Loucy (cell line): ENCODE measurements around the gene WDPCP.
"Not testable (repeated sequence)": the region's sequence is repeated elsewhere in the genome, so short reads cannot be mapped to it uniquely, and the experiment has no call there.

Experiments used
- CTCF ChIP-seq: fragments of 200-600 bp; sonication (generic); conservative IDR thresholded peaks from 2 replicates; pipeline ENCODE4 v1.5.1; 2014; ENCODE audit warnings: mild to moderate bottlenecking, antibody characterized with exemption, low read length
- EZH2phosphoT487 ChIP-seq: fragments of 200-600 bp; IDR thresholded peaks from 2 replicates; pipeline ENCODE4 v1.6.1; 2018; ENCODE audit warnings: antibody characterized with exemption, mild to moderate bottlenecking, moderate library complexity, borderline replicate concordance

- not testable (repeated sequence) for TF ChIP-seq CTCF, EZH2phosphoT487
Measured at GRCh38 chr2:63286520-63286919, 301.8 kb downstream of the WDPCP start.
